Astrocyte (in vitro differentiated cells and primary cell): ENCODE results near the gene RPP25L. TPM values are rescaled to one million over a fixed set of nuclear protein-coding genes. Genes with fewer than 3 reads are reported as not detected.

Experiments used
- DNase-seq: peaks from one replicate; pipeline ENCODE4 v3.0.0-alpha.2; 2010; ENCODE audit warnings: low read depth
- FAIRE-seq: peaks from 2 replicates; lab custom pipeline; 2011; peaks lifted over from hg19 to GRCh38; lab: Jason Lieb, UNC
- H2AFZ ChIP-seq: 2 replicates; pipeline ENCODE4 v1.6.0; 2012; ENCODE audit warnings: low read depth, low read length, inconsistent platforms
- H3K27ac ChIP-seq: 2 replicates; pipeline ENCODE4 v1.5.1; 2011; ENCODE audit warnings: low read depth, low read length, inconsistent platforms
- H3K27me3 ChIP-seq: 2 replicates; pipeline ENCODE4 v1.6.0; 2011; ENCODE audit warnings: low read length, inconsistent platforms; ENCODE audit not compliant: insufficient read depth
- H3K36me3 ChIP-seq: 2 replicates; pipeline ENCODE4 v1.5.1; 2011; ENCODE audit warnings: low read length, inconsistent platforms; ENCODE audit not compliant: insufficient read depth
- H3K4me1 ChIP-seq: 2 replicates; pipeline ENCODE4 v1.5.1; 2011; ENCODE audit warnings: low read length, inconsistent platforms; ENCODE audit not compliant: insufficient read depth
- H3K4me2 ChIP-seq: 2 replicates; pipeline ENCODE4 v1.6.0; 2012; ENCODE audit warnings: low read length, inconsistent platforms
- H3K4me3 ChIP-seq: 2 replicates; pipeline ENCODE4 v1.5.1; 2011; ENCODE audit warnings: low read depth, mild to moderate bottlenecking, low read length, inconsistent platforms; ENCODE audit not compliant: insufficient read depth
- H3K79me2 ChIP-seq: 2 replicates; pipeline ENCODE4 v1.6.0; 2012; ENCODE audit warnings: mild to moderate bottlenecking, low read length, inconsistent platforms; ENCODE audit not compliant: insufficient read depth
- H3K9ac ChIP-seq: 2 replicates; pipeline ENCODE4 v1.6.0; 2012; ENCODE audit warnings: mild to moderate bottlenecking, low read length, inconsistent platforms
- H3K9me3 ChIP-seq: 2 replicates; pipeline ENCODE4 v1.5.1; 2012; ENCODE audit warnings: low read depth, mild to moderate bottlenecking, low read length, inconsistent platforms; ENCODE audit not compliant: insufficient read depth
- H4K20me1 ChIP-seq: 2 replicates; pipeline ENCODE4 v1.6.0; 2012; ENCODE audit warnings: low read length, inconsistent platforms; ENCODE audit not compliant: insufficient read depth
- H3K27ac Mint-ChIP-seq: one replicate; pipeline ENCODE4 v1.8.0; 2021; ENCODE audit warnings: mild to moderate bottlenecking, mixed read lengths; ENCODE audit not compliant: unreplicated experiment
- H3K27me3 Mint-ChIP-seq: one replicate; pipeline ENCODE4 v1.8.0; 2021; ENCODE audit warnings: low read depth, mixed read lengths; ENCODE audit not compliant: unreplicated experiment
- H3K36me3 Mint-ChIP-seq: one replicate; pipeline ENCODE4 v1.8.0; 2021; ENCODE audit warnings: low read depth, mixed read lengths; ENCODE audit not compliant: unreplicated experiment
- H3K4me1 Mint-ChIP-seq: one replicate; pipeline ENCODE4 v1.8.0; 2021; ENCODE audit warnings: low read depth, mixed read lengths; ENCODE audit not compliant: unreplicated experiment
- H3K4me3 Mint-ChIP-seq: one replicate; pipeline ENCODE4 v1.8.0; 2021; ENCODE audit warnings: mild to moderate bottlenecking, moderate library complexity, mixed read lengths; ENCODE audit not compliant: unreplicated experiment
- H3K9me3 Mint-ChIP-seq: one replicate; pipeline ENCODE4 v1.8.0; 2021; ENCODE audit warnings: mild to moderate bottlenecking, mixed read lengths; ENCODE audit not compliant: unreplicated experiment
- CTCF ChIP-seq: IDR thresholded peaks from 2 replicates; pipeline ENCODE4 v1.5.1; 2011; ENCODE audit warnings: low read depth, mild to moderate bottlenecking, inconsistent platforms, low read length, moderate library complexity; ENCODE audit not compliant: insufficient read depth
- EZH2 ChIP-seq: IDR thresholded peaks from 2 replicates; pipeline ENCODE4 v1.6.1; 2012; ENCODE audit warnings: mild to moderate bottlenecking, low read length, inconsistent platforms; ENCODE audit not compliant: insufficient read depth
- total RNA-seq: library from RNA; stranded (reverse); gene quantifications from 2 replicates; pipeline ENCODE4 v1.2.1, GENCODE V29; 2021

Gene RPP25L
- total RNA-seq, 1 donor from 2014 or later = 13.9 TPM

DNA sequence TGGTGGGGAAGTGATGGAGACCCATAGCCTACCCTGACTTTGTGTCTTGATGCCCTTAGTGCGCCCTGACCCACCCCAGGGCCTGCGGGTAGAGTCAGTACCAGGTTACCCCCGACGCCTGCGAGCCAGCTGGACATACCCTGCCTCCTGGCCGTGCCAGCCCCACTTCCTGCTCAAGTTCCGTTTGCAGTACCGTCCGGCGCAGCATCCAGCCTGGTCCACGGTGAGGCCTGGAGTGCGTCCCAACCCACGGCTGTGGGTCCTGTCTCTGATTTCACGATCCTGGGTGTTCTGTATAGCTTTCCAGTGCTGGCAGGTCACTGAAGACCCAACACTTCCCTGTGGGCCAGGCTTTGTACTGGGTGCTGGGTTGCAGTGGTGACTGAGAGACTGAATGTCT is 46.6 kb upstream of the RPP25L start:
- FAIRE-seq = no peak
- no peaks in the 10 kb centered on the region for H3K36me3 ChIP-seq
- Mint-ChIP-seq H3K27ac (no peak overlapping the region), H3K9me3 (no peaks in the 10 kb centered on the region), H3K27me3 (peaks cover 5% of the 10 kb centered on the region), H3K4me3 (no peak overlapping the region), H3K4me1 (peaks cover 6% of the 10 kb centered on the region), H3K36me3 (peaks cover 20% of the 10 kb centered on the region)
- no peaks in the 10 kb centered on the region for H3K79me2 ChIP-seq
- no peak overlapping the region for H3K4me3 ChIP-seq
- H3K27me3 ChIP-seq = no peaks in the 10 kb centered on the region
- no peaks in the 10 kb centered on the region for H4K20me1 ChIP-seq
- H3K4me2 ChIP-seq = no peak overlapping the region
- peaks cover 2% of the 10 kb centered on the region for H3K4me1 ChIP-seq
- no peak overlapping the region for H3K9ac ChIP-seq
- no peaks in the 10 kb centered on the region for H3K9me3 ChIP-seq
- no peak overlapping the region for H3K27ac ChIP-seq
- TF ChIP-seq CTCF = no peak
- no peak for TF ChIP-seq EZH2
- no peak for DNase-seq
- H2AFZ ChIP-seq = no peak overlapping the region

DNA sequence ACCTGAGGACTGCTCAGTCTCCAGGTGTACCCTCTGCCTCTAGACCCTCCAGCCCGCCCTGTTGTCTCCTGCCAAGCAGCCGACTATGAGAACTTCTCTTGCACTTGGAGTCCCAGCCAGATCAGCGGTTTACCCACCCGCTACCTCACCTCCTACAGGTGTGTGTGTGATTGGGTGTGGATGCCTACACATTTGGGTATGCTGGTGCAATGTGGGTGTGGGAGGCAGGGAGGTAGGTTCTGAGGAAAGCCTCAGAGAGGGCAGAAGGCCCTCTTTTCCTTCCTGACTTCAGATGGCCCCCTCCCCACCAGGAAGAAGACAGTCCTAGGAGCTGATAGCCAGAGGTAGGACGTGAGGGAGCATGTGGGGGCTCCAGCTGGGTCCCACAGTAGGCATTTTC is 45.1 kb upstream of the RPP25L start:
- no peak for FAIRE-seq
- Mint-ChIP-seq H3K27ac (no peak overlapping the region), H3K36me3 (peaks cover 15% of the 10 kb centered on the region), H3K4me1 (peaks cover 20% of the 10 kb centered on the region), H3K4me3 (no peak overlapping the region), H3K27me3 (peaks cover 5% of the 10 kb centered on the region), H3K9me3 (no peaks in the 10 kb centered on the region)
- Histone ChIP-seq H3K9me3 (no peaks in the 10 kb centered on the region), H4K20me1 (no peaks in the 10 kb centered on the region), H3K36me3 (no peaks in the 10 kb centered on the region), H3K4me2 (no peak overlapping the region), H3K27ac (no peak overlapping the region), H3K9ac (no peak overlapping the region), H3K79me2 (no peaks in the 10 kb centered on the region), H2AFZ (no peak overlapping the region), H3K27me3 (no peaks in the 10 kb centered on the region), H3K4me1 (peaks cover 17% of the 10 kb centered on the region), H3K4me3 (no peak overlapping the region)
- DNase-seq = no peak
- no peak for TF ChIP-seq EZH2
- TF ChIP-seq CTCF = no peak

DNA sequence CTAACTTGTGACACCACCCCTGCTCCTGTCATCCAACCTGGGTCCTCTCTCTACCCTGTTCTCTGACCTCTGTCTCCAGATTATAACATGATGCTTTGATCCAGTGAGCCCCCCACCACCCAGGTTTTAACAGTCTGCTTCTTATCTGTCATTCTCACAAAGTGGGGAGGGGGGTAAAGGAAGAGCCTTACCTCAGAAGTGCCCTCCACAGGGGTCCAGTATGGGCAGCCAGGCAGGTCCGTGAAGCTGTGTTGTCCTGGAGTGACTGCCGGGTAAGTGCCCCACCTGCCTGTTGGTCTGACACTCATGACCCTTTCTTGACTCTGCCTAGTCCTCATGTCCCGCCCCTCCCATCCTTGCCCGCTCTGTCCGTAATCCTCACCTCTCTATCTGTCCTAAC is 43.5 kb upstream of the RPP25L start:
- no peak overlapping the region for H3K4me3 ChIP-seq
- DNase-seq = no peak
- no peak overlapping the region for H3K4me2 ChIP-seq
- no peaks in the 10 kb centered on the region for H3K9me3 Mint-ChIP-seq
- no peak for TF ChIP-seq EZH2
- no peak for TF ChIP-seq CTCF
- H2AFZ ChIP-seq = no peak overlapping the region
- H3K36me3 Mint-ChIP-seq = peaks cover 7% of the 10 kb centered on the region
- H3K79me2 ChIP-seq = no peaks in the 10 kb centered on the region
- H3K27me3 ChIP-seq = no peaks in the 10 kb centered on the region
- H3K27ac ChIP-seq = no peak overlapping the region
- H3K4me3 Mint-ChIP-seq = no peak overlapping the region
- H3K9ac ChIP-seq = no peak overlapping the region
- no peaks in the 10 kb centered on the region for H4K20me1 ChIP-seq
- no peak for FAIRE-seq
- peaks cover 27% of the 10 kb centered on the region for H3K4me1 ChIP-seq
- H3K27ac Mint-ChIP-seq = no peak overlapping the region
- H3K27me3 Mint-ChIP-seq = peaks cover 5% of the 10 kb centered on the region
- no peaks in the 10 kb centered on the region for H3K9me3 ChIP-seq
- peaks cover 29% of the 10 kb centered on the region for H3K4me1 Mint-ChIP-seq
- no peaks in the 10 kb centered on the region for H3K36me3 ChIP-seq
